Measurements from ENCODE around the gene SLC66A1. TPM values are rescaled to one million over a fixed set of nuclear protein-coding genes. Genes with fewer than 3 reads are reported as not detected.
A peak's percentile ranks its signal among the peaks of the same experiment; 100 is the strongest.

The SLC66A1 gene
- total and polyA plus RNA-seq, 9 of the 15 experiments (the other 6 are each of a cell fraction or from before 2014, with no cell fraction given) = 1.2 to 40.8 (median 18.6) TPM

- TF ChIP-seq MAX (CRISPR knock-in tag; IDR thresholded peaks at IDR 0.05) (no peak; the same call in 1 of the 2 replicates), TEAD2 (tag; IDR thresholded peaks at IDR 0.05) (no peak), ZNF175 (CRISPR knock-in tag; IDR thresholded peaks at IDR 0.05; ENCODE audit: low read depth) (0 out of 2 replicates have a peak, but pooled peaks have one; percentile 45), ZEB2 (IDR thresholded peaks at IDR 0.05) (peak; percentile 36; the same call in 1 of the 2 replicates), SPI1 (IDR thresholded peaks at IDR 0.05; ENCODE audit: borderline replicate concordance, low read depth, low read length) (peak; percentile 94), ZNF780A (CRISPR knock-in tag; IDR thresholded peaks at IDR 0.05) (no peak), ZNF408 (CRISPR knock-in tag; IDR thresholded peaks at IDR 0.05; ENCODE audit: low read depth) (no peak), E2F6 (IDR thresholded peaks at IDR 0.05; ENCODE audit: borderline replicate concordance in 1 of 2, extremely low read depth in 1 of 2, insufficient read depth in 1 of 2, insufficient read length in 1 of 2, low read depth in 1 of 2, low read length in 1 of 2, poor library complexity in 1 of 2, severe bottlenecking in 1 of 2) (peak in 1 of 2 experiments; percentile 27), ZNF76 (CRISPR knock-in tag; IDR thresholded peaks at IDR 0.05; ENCODE audit: borderline replicate concordance) (no peak), RCOR1 (IDR thresholded peaks at IDR 0.05; ENCODE audit: borderline replicate concordance in 1 of 2, low read depth in 2 of 2, low read length in 2 of 2) (0 out of 4 replicates have a peak, but pooled peaks of 1 of the 2 experiments have one; percentile 33), ATF3 (IDR thresholded peaks at IDR 0.05) (peak; percentile 62), ATF3 (CRISPR knock-in tag; conservative IDR thresholded peaks at IDR 0.05) (no peak), ZNF165 (CRISPR knock-in tag; IDR thresholded peaks at IDR 0.05; ENCODE audit: borderline replicate concordance) (0 out of 2 replicates have a peak, but pooled peaks have one; percentile 37), MEF2D (tag; conservative IDR thresholded peaks at IDR 0.05; ENCODE audit: low read depth) (no peak)
- TF ChIP-seq, protein P1, sequence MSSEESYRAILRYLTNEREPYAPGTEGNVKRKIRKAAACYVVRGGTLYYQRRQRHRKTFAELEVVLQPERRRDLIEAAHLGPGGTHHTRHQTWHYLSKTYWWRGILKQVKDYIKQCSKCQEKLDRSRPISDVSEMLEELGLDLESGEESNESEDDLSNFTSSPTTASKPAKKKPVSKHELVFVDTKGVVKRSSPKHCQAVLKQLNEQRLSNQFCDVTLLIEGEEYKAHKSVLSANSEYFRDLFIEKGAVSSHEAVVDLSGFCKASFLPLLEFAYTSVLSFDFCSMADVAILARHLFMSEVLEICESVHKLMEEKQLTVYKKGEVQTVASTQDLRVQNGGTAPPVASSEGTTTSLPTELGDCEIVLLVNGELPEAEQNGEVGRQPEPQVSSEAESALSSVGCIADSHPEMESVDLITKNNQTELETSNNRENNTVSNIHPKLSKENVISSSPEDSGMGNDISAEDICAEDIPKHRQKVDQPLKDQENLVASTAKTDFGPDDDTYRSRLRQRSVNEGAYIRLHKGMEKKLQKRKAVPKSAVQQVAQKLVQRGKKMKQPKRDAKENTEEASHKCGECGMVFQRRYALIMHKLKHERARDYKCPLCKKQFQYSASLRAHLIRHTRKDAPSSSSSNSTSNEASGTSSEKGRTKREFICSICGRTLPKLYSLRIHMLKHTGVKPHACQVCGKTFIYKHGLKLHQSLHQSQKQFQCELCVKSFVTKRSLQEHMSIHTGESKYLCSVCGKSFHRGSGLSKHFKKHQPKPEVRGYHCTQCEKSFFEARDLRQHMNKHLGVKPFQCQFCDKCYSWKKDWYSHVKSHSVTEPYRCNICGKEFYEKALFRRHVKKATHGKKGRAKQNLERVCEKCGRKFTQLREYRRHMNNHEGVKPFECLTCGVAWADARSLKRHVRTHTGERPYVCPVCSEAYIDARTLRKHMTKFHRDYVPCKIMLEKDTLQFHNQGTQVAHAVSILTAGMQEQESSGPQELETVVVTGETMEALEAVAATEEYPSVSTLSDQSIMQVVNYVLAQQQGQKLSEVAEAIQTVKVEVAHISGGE (CRISPR knock-in tag; IDR thresholded peaks at IDR 0.05) = peak in 2 of 3 experiments; percentile 36 to 91; a peak in 2 of 6 replicates
Measured at GRCh38 chr1:19315378-19316198, 3.5 kb downstream of the SLC66A1 start (continued).

Data from K562 (cell line).